Stimulated activated CD8-positive, alpha-beta memory T cell treated with anti-CD3 and anti-CD28 coated beads, Interleukin-4, amount 100 ng/mL, for 48 hours (primary cell): ENCODE results near the gene PRDM16.

Experiments
- DNase-seq: peaks from one replicate; pipeline ENCODE4 v3.0.0-alpha.2; 2020

Gene PRDM16

DNA sequence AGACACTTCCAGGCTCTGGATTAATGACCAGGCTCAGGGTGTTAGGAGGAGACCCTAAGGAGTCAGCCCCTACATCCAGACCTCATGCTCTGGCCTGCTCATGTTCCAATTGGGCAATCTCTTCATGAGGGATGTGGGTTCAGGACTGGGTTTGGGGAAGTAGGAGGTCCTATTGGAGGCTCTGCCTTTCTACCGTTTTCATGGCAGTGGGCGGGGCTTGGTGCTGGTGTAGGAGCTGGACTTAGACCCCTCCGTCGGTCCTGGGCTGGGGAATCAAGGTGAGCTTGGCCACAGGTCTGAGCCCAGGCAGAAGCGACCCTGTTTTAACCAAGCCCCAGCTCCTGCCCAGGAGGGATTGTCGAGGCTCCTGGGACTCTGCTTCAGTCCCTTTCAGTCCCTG is 123.4 kb downstream of the PRDM16 start:
- no peak for DNase-seq

DNA sequence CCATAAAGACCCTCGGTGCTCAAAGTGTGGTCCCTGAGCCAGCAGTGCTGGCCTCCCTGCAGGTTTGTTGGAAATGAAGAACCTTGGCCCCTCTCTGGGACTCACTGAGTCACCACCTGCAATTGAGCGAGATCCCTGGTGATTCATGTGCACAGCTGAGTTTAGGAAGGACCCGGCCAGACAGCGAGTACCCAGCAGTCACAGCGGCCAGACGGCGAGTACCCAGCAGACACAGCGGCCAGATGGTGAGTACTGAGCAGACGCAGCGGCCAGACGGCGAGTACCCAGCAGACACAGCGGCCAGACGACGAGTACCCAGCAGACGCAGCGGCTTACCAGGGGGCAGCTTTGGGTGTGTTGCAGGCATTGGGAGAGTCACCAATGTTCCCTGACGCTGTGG is 123.8 kb downstream of the PRDM16 start:
- no peak for DNase-seq

DNA sequence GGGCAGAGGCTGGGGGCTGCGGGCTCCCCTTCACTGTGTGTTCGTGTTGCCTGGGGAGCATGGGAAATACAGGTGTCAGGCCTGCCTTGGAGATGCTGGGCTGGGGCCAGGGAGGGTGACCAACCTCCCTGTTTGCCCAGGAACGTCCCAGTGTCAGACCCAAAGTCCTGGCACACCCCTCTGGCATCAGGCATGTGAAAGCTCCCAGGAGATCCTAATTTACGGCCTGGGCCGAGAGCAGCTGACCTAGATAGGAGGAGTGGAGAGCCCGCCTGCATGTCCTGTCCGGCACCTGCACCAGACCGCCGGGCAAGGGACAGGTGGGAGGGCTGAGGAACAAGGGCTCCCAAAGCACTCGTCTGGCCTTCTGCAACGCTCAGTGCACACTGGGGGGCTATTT is 124.8 kb downstream of the PRDM16 start:
- DNase-seq, result no peak

DNA sequence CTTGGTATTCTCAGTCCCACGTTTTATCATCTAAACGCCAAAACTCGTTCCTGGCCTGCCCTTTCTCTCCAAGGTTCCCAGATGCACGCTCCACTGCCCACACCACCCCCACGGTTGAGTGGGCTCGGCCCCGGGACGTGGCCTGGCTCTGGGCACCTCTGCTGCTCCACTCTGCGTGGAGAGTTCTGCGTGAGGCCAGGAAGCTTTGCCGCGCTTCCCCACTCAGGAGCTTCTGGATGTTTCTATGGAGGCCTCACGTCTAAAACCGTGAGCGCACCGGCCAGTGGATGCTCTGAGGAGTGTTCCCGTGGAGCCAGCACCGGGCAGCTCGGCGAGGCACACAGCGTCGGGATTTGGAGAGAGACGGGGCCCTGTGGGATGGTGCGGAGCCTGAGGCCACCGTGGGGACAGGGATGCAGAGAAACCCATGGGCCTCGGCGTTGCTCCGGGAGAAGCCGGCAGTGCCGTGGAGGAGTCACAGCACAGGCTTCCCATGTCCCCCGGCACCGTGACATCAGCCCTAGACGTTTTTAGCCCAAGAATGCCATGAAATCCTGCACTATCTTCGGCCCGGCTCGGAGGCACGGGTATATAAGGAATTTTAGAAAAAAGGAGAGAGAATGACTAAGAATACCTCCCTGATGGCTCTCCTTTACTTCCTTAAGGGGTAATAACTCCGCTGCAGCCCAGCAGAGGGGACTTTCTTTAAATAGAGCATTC is 125.9 kb downstream of the PRDM16 start:
- no peak for DNase-seq

DNA sequence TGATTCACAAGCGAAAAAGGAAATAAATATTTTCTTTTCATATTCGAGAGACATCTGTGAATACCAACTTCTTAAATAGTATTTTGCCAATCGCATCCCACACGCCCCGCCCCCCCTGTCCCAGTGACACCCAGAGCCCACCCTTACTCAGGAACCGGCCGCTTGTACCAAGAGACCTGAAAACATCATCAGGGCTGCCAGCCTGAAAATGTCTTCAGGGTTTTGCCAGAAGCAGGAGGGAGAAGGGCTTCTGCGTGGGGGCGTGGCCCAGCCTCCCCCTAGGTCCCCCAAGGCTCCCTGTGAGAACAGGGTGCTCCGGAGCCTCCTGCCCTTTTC is 126.4 kb downstream of the PRDM16 start:
- no peak for DNase-seq

DNA sequence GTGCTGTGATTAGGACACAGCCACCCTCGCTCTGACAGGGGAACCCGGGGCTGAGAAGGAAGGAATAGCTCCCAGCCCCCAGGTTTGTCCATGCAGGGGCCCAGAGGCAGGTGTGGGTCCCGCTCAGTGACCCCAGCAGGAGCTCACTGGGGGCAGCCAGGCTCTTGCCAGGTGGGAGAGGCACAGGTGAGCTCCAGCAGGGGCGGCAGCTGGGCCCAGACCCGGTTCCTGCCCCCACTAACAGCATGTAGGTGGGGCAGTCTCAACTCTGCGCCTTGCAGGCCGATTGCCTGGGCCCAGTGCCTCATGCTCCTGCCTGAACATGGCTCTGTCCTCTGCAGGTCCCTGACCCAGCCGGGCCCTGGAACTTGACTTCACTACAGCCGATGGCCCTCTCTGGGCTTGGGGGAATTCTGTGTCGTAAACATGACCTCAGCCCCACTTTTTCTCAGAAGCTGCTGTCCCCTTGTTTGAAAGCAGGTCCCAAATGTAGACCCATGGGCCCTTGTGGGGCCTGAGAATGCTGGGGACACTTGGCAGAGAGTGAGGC is 127.0 kb downstream of the PRDM16 start:
- DNase-seq, result no peak

DNA sequence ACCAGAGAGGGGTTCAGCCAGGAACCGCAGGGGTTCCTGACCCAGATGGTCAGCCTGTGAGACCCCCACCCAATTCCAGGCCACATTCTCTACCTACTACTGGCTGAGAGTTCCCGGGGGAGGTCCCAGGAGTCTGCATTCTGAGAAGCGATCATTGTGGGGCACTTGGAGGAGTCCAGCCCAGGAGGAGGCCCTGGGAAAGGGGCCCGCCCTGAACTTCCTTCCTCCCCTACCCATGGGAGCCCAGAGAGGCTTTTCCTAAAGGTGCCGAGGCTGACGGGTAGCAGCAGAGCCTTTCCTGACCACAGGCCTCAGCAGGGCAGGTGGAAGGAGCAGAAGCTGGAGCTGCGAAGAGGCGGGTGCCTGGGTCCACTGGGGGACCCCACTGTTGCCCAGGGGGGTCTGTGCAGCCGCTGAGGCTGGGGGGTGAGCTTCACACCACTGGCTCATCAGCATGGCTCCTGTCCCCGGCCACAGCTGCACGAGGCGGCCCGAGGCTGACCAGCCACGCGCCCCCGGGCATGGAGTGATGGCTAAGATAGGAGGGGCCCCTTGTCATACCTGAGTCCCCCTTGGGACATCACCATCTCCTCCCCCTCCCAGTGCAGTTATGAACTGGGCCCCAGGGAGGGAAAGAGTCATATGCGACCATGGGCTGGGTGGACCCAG is 127.7 kb downstream of the PRDM16 start:
- DNase-seq, result no peak

DNA sequence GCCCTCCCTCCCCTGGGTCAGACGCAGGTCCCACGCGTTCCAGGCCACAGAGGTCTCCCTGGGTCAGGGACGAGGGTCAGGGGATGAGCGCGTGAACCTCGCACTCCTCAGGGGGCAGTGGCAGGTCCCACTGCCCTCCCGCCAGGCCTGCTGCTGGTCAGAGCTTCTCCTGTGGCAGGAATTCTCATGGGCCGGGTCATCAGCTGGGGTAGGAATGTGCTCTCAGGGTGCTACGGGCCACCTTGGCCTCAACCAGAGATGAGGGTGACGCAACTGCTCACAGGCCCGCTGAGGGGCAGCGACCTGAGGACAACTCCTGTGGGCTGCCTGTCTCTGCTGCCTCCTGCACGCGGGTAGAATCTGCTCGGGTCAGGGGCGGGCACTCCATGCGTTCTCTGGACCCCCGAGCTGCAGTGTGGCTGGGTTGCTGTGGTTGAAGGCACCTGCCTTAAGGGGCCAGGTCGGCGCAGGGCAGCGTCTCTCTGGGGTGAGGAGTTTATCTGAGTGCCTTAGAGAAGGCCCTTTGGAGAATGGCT is 128.8 kb downstream of the PRDM16 start:
- no peak for DNase-seq

DNA sequence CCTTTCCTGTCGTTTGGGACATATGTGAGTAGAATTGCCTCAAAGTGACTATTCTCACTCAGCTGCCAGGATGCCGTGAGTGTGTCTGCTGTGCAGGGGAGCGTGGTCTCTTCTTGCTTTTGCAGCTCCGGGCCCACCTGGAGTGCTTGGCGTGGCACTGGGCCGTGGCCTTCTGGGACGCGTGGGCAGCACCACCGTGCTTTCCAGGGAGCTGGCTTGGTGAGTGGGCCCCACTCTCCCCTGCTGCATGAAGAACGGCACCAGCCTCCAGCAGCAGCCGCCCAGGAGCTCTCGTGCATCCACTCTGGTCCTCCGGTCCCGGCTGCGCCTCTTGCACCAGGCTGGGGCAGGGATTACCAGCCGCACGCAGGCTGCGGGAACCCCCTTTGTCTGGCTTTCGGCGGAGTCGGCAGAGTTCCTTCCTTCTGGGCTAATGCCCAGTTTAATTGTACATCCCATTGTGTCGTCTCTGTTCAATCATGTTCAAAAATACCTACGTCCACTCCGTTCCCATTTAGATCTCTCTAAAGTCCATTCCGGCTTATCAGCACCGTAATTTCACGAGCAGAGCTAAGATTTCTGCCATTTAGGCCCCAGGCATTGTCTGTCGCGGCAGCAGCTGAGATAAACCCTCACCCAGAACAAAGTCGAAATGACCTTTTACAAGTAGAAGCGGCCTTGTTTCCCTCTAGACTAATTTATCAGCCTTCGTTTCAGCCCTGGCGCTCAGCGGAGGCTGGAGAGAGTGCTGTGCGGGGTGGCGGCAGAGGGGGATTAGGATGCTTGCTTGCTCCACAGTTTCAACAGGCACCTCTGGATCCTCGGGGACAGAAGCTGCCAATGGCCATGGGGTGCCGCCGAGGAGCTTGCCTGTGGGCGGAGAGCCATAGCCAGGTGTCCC is 129.6 kb downstream of the PRDM16 start:
- no peak for DNase-seq

DNA sequence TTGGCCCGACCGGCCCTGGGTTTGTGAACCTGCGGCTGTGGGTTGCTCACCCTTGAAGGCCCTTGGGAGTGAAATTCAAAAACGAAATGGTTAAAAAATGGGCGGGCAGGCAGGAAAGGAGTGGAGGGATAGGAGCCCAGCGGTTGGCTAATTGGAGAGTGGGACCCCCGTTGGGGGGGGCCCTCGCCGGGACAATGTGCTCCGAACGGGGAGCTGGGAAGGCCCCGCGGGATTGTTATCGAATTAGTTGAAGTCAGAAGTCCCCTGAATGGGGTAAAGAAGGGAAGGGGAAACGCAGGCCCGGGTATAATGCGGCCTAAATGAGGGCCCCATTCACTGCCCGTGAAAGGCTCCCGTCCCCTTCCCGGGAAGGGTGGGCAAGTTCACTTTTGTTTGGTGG is 135.7 kb downstream of the PRDM16 start:
- no peak for DNase-seq

DNA sequence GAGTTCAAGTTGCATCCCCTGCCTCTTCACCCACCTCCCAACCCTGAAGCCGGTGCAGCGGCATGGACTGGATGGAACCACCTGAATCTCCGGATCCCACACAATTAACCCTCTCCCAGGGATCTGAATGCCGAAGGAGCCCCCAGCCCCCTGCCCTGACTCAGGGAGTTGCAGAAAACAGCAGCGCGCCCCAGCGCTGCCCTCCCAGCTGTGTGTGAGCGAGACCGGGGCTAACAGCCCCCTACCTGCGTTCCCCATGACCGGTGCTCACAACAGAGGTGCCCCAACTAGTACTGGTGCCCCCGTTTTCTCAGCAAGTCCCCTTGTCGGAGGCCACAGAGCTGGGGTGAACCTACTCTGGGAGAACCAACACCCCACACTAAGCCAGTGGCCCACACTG is 136.8 kb downstream of the PRDM16 start:
- no peak for DNase-seq

DNA sequence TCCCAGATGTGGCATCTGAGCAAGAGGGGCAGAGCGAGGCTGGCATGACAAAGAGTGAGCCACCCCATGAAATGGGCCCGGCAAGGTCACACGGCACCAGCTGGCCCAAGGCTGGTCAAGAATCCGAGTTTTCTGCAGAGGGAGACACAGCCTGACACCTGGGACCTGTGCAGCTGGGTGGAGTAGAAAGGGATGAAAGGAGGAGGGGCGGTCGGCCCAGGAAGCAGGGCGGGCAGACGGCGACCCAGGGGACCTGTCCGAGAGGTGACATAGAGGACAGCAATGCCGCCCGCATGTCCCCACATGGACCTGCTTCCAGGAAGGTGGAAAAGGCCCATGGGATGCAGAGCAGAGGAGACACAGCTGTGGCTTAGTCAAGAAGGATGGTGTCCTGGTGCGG is 137.7 kb downstream of the PRDM16 start:
- no peak for DNase-seq

DNA sequence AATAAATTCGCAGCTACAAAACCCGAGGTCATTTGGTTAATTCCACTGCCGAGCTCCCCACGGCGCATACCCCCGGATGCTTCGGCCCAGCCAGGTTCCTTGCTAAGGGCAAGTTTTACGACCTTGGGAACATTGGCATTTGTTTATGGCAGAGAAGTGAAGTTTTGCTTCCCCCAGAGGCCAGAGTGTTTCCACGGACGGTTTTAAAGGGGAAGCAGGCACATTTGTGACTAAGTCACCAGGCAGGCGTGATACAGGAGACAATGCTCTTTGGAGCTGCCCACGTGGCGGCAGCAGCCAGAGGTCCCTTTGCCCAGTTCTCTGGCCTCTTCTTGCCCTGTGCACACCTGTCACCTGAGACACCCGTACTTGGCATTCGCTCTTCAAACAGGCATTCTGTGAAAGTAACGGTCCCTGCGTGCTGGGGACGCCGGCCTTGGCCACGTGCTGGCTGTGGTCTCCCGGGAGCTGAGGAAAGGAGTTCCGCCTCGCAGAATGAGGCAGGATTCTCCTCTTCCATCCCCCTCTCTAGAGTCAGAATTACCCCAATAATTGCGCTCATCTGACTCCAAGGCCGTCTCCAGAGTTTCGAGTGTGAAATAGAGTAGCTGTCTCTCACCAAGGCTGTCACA is 138.3 kb downstream of the PRDM16 start:
- DNase-seq, result no peak

DNA sequence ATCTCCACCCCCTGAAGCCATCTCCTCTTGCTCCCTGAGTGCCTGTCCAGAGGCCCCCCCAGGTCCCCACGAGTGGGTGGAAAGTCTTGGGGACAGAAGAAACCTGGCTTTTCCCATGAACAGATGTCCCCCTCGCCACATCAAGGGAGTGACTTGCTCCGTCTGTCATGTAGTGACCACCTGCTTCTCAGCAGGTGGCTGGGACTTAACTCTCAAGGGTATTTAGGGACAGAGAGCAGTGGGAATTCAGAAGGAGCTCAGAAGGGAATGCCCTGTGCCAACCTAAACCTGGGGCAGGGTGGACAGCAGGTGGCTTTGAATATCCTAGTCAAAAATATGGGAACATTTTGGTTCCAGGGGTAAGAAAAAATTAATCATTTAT is 139.8 kb downstream of the PRDM16 start:
- DNase-seq, result no peak

DNA sequence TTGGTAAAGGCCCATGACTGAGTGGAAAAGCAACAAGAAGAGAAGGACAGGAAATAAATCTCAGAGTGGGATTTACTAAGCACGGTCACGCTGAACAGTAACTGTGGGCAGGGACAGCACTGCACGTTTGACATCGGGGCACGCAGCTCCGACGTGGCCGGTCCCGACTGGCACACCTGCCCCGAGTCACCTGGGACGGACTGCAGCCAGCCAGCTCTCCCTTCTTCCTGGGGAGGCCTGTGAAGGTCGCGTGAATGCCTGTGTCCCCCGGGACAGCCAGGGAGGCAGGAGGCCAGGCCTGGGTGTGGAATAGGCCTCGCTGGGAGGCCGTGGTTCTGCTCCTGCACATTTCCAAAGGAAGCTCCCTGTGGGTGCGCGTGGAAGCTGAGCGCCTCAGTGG is 140.2 kb downstream of the PRDM16 start:
- no peak for DNase-seq

DNA sequence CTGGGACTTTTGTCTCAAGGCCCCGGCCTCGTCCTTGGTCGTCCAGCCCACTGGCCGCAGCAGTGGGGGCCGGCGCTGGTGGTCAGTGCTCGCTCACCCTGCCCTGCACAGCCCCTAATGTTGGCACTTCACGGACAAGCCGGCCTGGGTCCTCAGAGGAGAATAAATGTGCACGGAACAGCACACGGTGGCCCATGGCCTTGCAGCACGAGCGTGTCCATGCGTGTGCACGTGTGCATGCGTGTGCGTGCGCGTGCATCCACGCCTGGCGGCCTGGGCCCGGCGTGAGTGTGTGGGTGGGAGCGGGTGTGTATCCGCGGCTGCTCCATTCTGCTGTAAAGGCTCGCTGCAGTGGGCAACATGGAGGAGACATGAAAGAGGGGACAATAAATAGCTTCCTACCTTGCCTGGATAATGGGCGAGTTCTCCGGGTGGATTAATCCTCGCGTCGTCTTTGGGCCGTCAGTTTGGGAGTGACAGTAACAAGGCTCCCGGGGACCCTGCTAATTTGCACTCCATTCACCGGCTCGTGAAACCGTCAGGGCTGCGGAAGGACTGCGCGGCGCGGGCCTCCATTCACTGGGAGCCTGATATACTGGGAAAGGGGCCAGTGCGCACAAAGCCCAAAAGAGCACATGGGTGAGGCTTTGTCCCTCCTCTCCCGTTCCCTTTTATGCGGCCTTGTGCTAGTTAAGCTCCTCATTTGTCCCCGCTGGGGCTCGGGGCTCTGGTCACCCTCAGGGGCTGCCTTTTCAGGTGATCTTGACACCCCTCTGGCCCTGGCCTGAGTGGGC is 142.8 kb downstream of the PRDM16 start:
- DNase-seq, result no peak

DNA sequence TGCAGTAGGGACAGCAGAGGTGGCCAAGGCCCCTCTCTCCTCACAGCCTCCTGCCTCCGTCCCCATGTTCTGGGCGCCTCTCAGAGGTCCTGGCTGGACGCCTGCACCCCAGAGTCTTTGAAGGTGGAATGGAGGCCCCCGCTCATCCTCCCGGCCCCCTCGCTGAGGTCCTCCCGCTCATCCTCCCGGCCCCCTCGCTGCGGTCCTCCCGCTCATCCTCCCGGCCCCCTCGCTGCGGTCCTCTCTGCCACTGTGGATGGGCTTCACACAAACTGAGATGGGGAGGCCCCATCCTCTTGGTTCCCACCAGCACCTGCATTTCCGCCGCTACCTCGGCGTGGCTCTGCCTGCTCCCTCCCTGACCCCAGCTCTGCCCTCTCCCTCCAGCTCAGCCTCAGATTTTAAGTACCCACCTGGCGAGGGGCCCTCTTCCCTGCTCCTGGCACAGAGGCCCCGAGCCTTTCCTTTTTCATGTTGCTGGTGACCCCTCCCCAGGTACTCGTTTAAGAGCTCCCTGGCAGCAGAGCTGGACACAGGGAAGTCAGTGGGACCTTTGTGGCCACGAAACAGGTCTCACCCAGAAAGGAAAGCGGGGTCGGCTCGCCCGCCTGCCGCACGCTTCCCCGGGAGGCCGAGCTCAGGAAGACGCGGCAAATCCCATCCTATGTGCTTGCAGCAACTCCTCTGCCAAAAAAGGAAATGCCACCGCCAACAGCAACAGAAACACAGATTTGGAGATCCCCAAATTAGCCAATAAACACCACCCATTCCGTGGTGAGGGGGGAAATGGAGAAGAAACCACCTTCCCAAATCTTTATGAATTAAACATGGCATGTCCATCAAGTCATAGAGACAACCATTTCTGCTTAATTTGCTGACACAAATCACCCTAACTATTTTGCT is 143.7 kb downstream of the PRDM16 start:
- no peak for DNase-seq

DNA sequence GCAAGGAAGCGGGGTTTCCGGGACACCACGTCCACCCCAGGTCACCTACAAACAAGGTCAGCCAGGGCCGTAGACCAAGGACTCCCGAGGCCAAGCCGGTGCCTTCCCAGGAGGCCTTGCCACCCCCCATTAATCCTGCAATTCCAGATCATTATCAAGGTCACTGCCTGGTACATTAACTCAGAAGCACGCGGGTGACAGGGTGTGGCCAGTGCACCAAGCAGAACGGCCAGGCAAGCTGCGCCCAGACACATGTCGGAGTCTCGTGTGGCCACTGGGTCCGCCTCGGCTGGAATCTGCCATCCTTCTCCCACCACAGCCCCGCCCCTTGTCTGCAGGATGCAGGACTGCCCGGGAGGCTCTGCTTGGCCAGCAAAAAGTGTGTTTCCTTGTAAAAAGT is 144.7 kb downstream of the PRDM16 start:
- DNase-seq, result no peak

DNA sequence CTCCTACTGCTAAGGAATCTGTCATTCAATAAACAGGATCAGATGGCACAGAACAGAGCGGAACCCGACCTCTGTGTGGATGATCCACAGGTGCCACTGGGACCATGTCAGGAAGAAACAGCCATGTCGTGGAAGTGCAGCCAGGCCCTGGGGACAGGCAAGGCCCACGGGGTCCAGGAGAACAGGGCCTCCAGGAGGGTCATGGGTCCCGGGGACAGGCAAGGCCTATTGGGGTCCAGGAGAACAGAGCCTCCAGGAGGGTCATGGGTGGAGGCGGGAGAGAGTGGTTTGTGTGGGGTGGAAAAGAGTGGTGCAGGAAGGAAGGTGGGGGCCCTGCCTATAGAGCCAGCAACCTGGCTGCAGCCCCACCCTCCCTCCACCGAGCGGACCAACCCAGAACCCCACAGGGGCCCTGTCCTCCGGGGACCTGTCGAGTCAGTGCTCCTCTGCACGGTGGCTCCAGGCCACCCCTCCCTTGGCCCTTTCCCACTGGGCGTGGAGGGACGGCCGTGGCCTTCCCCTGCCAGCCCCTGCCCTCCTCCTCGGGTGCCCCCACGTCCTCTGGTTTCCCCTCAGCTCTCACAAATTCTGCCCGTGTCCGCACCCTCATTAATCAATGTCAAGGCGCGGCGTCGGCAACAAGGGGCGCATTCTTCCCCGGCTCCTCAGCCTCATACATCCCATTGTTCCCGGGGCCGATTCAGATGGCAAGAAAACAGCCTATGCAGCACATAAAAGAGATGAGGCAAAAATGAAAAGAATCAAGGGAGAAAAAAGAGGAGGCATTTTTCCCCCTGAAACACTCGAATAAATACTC is 146.4 kb downstream of the PRDM16 start:
- no peak for DNase-seq

DNA sequence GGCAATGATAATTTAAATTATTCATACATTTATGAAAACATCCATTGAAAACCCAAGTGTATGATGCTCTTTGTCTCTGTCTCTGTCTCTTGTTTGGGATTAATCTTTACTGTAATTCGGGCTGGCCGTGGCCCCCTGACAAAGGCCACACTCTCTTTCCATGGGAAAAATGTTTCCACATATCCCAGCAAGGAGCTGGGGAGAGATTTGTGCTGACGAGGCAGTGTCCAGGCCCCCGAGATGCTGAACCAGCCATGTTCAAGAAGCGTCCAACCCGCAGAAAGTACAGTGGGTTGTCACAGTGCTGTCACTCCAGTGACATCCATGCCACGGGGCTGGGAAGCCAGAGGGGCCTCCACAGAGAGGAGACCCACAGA is 147.0 kb downstream of the PRDM16 start:
- no peak for DNase-seq
